K562 (cell line): ENCODE measurements around the gene KRTAP19-3.
"Not testable (repeated sequence)": the region's sequence is repeated elsewhere in the genome, so short reads cannot be mapped to it uniquely, and the experiment has no call there.

Source experiments
- JUNB ChIP-seq: fragments of 450-650 bp; formaldehyde crosslinking; conservative IDR thresholded peaks from 2 replicates; pipeline ENCODE4 v1.4.0; 2020; ENCODE audit warnings: mild to moderate bottlenecking
- LARP7 ChIP-seq: fragments of 450-650 bp; IDR thresholded peaks from 2 replicates; pipeline ENCODE4 v1.6.1; 2016
- MXI1 ChIP-seq: IDR thresholded peaks from 2 replicates; pipeline ENCODE4 v1.6.1; 2011; ENCODE audit warnings: low read depth, mild to moderate bottlenecking, improper control_type of control experiment, low read length
- NFIC ChIP-seq: fragments of 450-650 bp; IDR thresholded peaks from 2 replicates; pipeline ENCODE4 v1.6.1; 2017; ENCODE audit warnings: mild to moderate bottlenecking, inconsistent platforms
- RFX1 ChIP-seq: fragments of 450-650 bp; IDR thresholded peaks from 2 replicates; pipeline ENCODE4 v1.6.1; 2016; ENCODE audit warnings: mild to moderate bottlenecking, moderate library complexity
- SOX6 ChIP-seq: fragments of 450-650 bp; IDR thresholded peaks from 2 replicates; pipeline ENCODE4 v1.6.1; 2014; ENCODE audit warnings: mild to moderate bottlenecking
- TF ChIP-seq, protein P1 (sequence below): sonication (generic); formaldehyde crosslinking; IDR thresholded peaks from 2 replicates; pipeline ENCODE4 v1.8.1; 2023; ENCODE audit warnings: mild to moderate bottlenecking, missing genetic modification reagents, moderate library complexity
- TF ChIP-seq, protein P2 (sequence below), 2 experiments: IDR thresholded peaks; 2 replicates each; pipeline ENCODE4 v1.6.1; 2011; ENCODE audit warnings: borderline replicate concordance in 1 of 2, control low read depth in 1 of 2, low read depth in 1 of 2, low read length in 1 of 2, mild to moderate bottlenecking in 1 of 2, mixed read lengths in 1 of 2, moderate library complexity in 1 of 2; ENCODE audit not compliant: insufficient read depth in 1 of 2, insufficient read length in 1 of 2, poor library complexity in 1 of 2, severe bottlenecking in 1 of 2; ENCODE audit errors: extremely low read depth in 1 of 2
- TF ChIP-seq, protein P3 (sequence below), 3 experiments: IDR thresholded peaks in 2 of 3; conservative IDR thresholded peaks in 1 of 3; 2 replicates each; pipeline ENCODE4 v1.5.1; 2011 to 2012; ENCODE audit warnings: low read length in 3 of 3, mild to moderate bottlenecking in 3 of 3, control low read depth in 2 of 3, improper control_type of control experiment in 1 of 3, inconsistent platforms in 1 of 3, low read depth in 1 of 3, mixed read lengths in 1 of 3, moderate library complexity in 1 of 3; ENCODE audit not compliant: insufficient read depth in 2 of 3

GRCh38 chr21:30505621-30506205 lies 13.9 kb upstream of the KRTAP19-3 start:
- not testable (repeated sequence) for TF ChIP-seq SOX6; LARP7; NFIC; JUNB (CRISPR knock-in tag); MXI1; RFX1
- TF ChIP-seq, protein P1, sequence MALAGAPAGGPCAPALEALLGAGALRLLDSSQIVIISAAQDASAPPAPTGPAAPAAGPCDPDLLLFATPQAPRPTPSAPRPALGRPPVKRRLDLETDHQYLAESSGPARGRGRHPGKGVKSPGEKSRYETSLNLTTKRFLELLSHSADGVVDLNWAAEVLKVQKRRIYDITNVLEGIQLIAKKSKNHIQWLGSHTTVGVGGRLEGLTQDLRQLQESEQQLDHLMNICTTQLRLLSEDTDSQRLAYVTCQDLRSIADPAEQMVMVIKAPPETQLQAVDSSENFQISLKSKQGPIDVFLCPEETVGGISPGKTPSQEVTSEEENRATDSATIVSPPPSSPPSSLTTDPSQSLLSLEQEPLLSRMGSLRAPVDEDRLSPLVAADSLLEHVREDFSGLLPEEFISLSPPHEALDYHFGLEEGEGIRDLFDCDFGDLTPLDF (CRISPR knock-in tag) = not testable (repeated sequence)
- TF ChIP-seq, protein P2, sequence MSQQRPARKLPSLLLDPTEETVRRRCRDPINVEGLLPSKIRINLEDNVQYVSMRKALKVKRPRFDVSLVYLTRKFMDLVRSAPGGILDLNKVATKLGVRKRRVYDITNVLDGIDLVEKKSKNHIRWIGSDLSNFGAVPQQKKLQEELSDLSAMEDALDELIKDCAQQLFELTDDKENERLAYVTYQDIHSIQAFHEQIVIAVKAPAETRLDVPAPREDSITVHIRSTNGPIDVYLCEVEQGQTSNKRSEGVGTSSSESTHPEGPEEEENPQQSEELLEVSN (IDR thresholded peaks at IDR 0.05; ENCODE audit: borderline replicate concordance in 1 of 2, extremely low read depth in 1 of 2, insufficient read depth in 1 of 2, insufficient read length in 1 of 2, low read depth in 1 of 2, low read length in 1 of 2, poor library complexity in 1 of 2, severe bottlenecking in 1 of 2) = not testable (repeated sequence)
- TF ChIP-seq, protein P3, sequence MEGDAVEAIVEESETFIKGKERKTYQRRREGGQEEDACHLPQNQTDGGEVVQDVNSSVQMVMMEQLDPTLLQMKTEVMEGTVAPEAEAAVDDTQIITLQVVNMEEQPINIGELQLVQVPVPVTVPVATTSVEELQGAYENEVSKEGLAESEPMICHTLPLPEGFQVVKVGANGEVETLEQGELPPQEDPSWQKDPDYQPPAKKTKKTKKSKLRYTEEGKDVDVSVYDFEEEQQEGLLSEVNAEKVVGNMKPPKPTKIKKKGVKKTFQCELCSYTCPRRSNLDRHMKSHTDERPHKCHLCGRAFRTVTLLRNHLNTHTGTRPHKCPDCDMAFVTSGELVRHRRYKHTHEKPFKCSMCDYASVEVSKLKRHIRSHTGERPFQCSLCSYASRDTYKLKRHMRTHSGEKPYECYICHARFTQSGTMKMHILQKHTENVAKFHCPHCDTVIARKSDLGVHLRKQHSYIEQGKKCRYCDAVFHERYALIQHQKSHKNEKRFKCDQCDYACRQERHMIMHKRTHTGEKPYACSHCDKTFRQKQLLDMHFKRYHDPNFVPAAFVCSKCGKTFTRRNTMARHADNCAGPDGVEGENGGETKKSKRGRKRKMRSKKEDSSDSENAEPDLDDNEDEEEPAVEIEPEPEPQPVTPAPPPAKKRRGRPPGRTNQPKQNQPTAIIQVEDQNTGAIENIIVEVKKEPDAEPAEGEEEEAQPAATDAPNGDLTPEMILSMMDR (IDR thresholded peaks at IDR 0.05 in 2 of 3, conservative IDR thresholded peaks at IDR 0.05 in 1 of 3; ENCODE audit: insufficient read depth in 2 of 3, low read depth in 1 of 3, low read length in 3 of 3) = peak in 2 of 3 experiments; percentile 9 to 35; a peak in 2 of 6 replicates
